NCI-H345 (cell line): Measurements from ENCODE around the gene ACO2.
"Not testable (repeated sequence)": the region's sequence is repeated elsewhere in the genome, so short reads cannot be mapped to it uniquely, and the experiment has no call there.

Experiments used
- DNase-seq: peaks from one replicate; lab custom pipeline; 2025; lab: John Stamatoyannopoulos, UW

ACO2 gene

GRCh38 chr22:41572305-41572704 is 103.4 kb downstream of the ACO2 start:
- DNase-seq, result not testable (repeated sequence)

GRCh38 chr22:41573677-41574076 is 104.8 kb downstream of the ACO2 start:
- DNase-seq, result no peak

- DNase-seq, result no peak
Observed at GRCh38 chr22:41574847-41575381, 106.0 kb downstream of the ACO2 start.

GRCh38 chr22:41575533-41575932 is 106.6 kb downstream of the ACO2 start:
- DNase-seq, result no peak

GRCh38 chr22:41576877-41577276 is 108.0 kb downstream of the ACO2 start:
- DNase-seq, result no peak

- no peak for DNase-seq
Observed at GRCh38 chr22:41578114-41578513, 109.2 kb downstream of the ACO2 start.
